Stimulated activated CD4-positive, alpha-beta T cell treated with anti-CD3 and anti-CD28 coated beads, Interleukin-15, amount 100 ng/mL, for 1 hour (primary cell): Measurements from ENCODE around the gene CADM3.

Experiments used
- DNase-seq, 2 donors: peaks; one replicate each; pipeline ENCODE4 v3.0.0-alpha.2; 2020; ENCODE audit warnings: low read depth in 1 of 2, low spot score in 1 of 2

The CADM3 gene, protein sequence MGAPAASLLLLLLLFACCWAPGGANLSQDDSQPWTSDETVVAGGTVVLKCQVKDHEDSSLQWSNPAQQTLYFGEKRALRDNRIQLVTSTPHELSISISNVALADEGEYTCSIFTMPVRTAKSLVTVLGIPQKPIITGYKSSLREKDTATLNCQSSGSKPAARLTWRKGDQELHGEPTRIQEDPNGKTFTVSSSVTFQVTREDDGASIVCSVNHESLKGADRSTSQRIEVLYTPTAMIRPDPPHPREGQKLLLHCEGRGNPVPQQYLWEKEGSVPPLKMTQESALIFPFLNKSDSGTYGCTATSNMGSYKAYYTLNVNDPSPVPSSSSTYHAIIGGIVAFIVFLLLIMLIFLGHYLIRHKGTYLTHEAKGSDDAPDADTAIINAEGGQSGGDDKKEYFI

GRCh38 chr1:159171254-159171687 is at the start of gene CADM3:
TSS of gene CADM3 (plus strand) at chr1:159171615. CDS start at chr1:159171766, 151 bp downstream.
- no peak for DNase-seq

DNA sequence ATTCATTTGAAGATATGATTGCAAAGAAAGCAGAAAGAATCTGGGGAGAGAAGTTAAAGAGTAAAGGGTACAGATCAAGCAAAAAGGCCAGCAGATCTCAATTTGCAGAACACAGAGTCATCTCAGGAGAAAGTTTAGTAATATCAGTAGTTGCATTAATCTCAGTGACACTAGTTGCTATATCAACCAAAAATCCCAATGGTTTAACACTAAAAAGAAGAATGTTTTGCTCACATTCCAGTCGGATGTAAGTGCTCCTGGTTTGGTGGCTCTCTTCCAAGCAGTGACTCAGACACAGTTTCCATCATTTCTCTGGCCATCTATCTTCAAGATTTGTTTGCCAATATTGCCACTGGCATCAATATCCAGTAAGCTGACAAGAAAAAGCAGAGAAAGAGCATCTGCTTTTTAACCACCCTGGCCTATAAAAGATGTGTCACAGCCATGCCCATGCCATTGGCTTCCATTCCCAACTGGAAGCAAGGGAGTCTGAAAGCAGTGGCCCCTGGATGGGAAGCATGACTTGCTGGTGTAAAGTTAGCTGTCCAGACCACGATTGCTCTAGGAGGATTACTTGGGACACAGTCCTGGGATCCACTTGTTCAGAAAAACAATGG is 49.3 kb upstream of the CADM3 start:
- no peak for DNase-seq

GRCh38 chr1:159123587-159123986 is 47.8 kb upstream of the CADM3 start:
- DNase-seq = no peak

GRCh38 chr1:159132271-159132881 is 39.0 kb upstream of the CADM3 start:
- peak; percentile 15 to 59 for DNase-seq

- DNase-seq = no peak
Measured at GRCh38 chr1:159140474-159140873, 30.9 kb upstream of the CADM3 start.

GRCh38 chr1:159141584-159142390 is 29.6 kb upstream of the CADM3 start:
- DNase-seq = no peak

GRCh38 chr1:159142391-159142663 is 29.1 kb upstream of the CADM3 start:
- no peak for DNase-seq

DNA sequence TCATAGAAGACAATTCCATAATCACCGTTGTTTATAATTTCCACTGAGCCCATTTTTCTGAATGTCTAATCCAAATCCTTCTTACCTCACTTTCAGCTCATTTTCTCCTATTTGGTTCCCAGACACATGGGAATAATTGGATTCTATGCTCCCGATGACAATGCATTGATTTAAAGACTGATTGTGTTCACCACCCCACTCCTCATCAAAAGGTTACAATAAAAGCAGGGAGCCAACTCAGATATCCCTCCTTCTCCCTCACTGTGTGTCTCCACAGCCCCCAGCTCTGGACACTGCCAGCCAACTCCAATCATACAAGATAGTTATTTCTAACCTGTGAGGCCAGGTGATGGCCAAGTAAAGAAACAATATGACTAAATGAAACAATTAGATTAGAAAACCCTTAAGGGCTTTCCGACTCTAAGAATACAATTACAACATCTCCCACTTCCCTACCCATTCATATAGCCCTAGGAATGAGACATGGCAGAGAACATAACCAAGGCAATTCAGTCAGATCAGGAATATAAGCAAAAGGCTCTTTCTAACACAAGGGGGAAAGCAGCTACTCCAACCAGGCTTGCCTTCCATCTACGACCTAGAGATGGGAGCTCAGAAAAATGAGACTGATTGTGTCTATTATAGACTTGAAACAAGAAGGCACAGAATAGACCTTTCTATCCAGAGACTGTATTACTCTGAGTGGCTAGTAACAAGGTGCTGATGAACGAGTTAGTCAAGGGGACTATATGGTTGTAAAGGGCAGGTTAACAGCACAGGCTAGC is 28.5 kb upstream of the CADM3 start:
- no peak for DNase-seq

DNA sequence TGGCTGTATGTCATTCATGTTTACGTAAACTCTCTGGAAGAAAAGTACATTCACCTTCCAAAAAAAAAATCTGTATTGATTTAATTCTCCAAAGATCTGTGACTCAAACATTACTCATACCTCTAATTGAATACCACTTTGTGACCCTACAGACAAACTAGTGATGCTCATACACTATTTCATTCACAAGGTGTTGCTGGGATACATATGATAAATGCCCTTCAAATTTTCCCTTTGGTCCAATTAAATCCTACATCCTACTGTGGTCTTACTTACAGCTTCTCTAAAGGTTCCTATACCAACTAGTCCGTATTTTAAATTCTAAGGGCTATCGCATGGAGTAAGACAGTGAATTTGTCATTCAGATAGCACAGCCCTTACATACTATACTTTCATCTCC is 26.8 kb upstream of the CADM3 start:
- DNase-seq = no peak

DNA sequence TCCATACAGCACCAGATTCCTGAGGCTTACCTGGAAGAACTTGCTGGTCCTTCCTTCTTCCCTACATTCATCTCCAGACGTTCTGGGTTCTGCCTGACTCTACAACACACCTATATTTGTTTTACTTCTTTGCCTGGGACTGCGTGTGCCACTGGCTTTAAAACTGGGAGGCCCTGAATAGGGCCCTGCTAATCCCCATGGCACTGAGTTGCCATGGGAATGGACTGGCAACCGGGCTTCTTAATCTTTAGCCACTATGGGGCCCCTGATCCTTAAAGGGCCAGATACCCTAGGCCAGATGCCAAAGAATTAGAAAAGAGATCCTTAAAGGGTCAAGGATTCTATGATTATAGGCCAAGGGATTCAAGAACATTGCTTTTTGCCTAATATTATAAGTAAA is 24.4 kb upstream of the CADM3 start:
- DNase-seq = no peak

GRCh38 chr1:159152031-159152430 is 19.4 kb upstream of the CADM3 start:
- DNase-seq = no peak

- peak; percentile 16 to 27 for DNase-seq
Measured at GRCh38 chr1:159161001-159161718, 10.3 kb upstream of the CADM3 start.

- no peak for DNase-seq
Measured at GRCh38 chr1:159161719-159162026, 9.7 kb upstream of the CADM3 start.

DNA sequence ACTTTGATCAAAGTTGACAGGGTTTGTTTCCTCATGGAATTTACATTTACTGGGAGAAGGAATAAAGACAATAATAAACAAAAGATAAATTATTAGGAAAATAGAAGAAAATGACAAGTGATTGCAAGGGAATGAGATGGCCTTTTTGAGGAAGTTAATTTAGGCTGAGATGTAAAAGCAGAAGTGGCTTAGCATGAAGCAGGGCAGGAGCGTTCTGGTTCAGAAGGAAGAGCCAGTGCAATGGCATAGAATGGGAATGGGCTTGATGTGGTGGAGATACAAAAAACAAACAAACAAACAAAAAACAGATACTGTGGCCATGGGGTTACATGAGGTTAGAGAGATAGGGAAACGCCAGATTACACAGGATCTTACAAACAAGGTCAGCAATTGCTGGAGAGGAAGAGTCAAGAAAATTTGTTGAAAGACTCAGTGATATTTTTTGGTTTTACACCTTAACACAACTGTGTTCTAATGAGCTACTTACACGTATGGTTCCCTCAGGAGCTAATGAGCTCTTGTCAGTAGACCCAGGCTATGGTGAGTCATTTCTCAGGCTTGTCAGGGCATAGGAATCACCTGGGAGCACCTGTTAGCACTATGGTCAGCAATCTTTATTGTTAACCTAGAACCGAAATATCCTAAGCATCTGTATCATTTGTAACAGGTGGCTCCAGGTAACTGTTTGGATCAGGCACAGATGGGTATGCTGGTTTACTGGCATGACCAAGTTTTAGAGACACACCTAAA is 8.7 kb upstream of the CADM3 start:
- no peak for DNase-seq

DNA sequence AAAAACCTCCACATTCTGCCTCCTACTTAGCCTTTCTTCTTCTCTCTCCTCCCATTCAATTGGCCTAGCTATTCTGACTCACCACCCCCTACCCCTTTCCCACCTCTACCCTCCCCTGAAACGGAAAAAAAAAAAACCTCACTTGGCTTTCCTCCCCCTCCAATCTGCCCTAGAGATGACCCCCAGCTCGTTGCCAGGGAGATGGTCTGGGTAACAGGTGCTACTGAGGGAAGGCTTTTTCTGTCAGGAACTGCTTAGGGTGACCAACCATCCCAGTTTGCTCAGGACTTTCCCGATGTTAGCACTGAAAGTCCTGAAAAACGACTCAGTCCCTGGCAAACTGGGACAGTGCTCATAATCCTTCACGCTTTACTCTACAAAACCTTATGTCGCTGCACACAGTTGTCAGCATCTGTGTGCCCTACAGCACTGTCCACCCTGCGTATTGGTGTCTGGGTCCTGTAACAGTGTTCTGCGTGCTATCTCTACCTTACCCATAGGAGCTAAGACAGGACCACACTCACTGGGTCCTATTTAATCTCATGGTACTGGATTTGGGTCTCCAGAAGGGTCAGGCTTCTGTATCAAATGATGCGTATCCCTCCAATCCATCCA is 7.7 kb upstream of the CADM3 start:
- DNase-seq = no peak

GRCh38 chr1:159168043-159168442 is 3.4 kb upstream of the CADM3 start:
- no peak for DNase-seq

GRCh38 chr1:159170639-159171038 is 776 bp upstream of the CADM3 start:
- DNase-seq = no peak

- no peak for DNase-seq
Measured at GRCh38 chr1:159171688-159172501, 480 bp downstream of the CADM3 start.
